Panc1 (cell line): ENCODE results near the gene ANO9. TPM values are rescaled to one million over a fixed set of nuclear protein-coding genes. Genes with fewer than 3 reads are reported as not detected.

Experiments used
- ATAC-seq: fragments of 200-7000 bp; cut with Tn5 transposase; 2 replicates; pipeline ENCODE4 v1.9.1; 2020; ENCODE audit warnings: mild to moderate bottlenecking, moderate library complexity
- BruUV-seq: library from RNA; stranded (reverse); fragments of 400-500 nt; replicated peaks from 2 replicates; lab custom pipeline; 2021; lab: Mats Ljungman, UMichigan
- CTCF ChIA-PET: fragments of 300-600 bp; sonication (Branson Sonifier 250); formaldehyde crosslinking; loops from one replicate; lab custom pipeline; 2022; ENCODE audit warnings: antibody characterized with exemption; lab: Charles Lee
- POLR2A ChIA-PET: fragments of 300-600 bp; sonication (Branson Sonifier 250); formaldehyde crosslinking; loops from one replicate; lab custom pipeline; 2022; ENCODE audit warnings: antibody characterized with exemption; lab: Charles Lee
- DNase-seq: peaks from one replicate; pipeline ENCODE4 v3.0.0-alpha.2; 2010; ENCODE audit warnings: low read depth, low spot score
- H3K27ac ChIP-seq: 2 replicates; pipeline ENCODE4 v1.5.1; 2011; ENCODE audit warnings: mild to moderate bottlenecking, low read length, inconsistent platforms
- H3K27me3 ChIP-seq: fragments of 200-500 bp; sonication (Bioruptor generic); 2 replicates; pipeline ENCODE4 v1.6.0; 2014; ENCODE audit warnings: low read length, inconsistent platforms; ENCODE audit not compliant: control insufficient read depth, insufficient read depth
- H3K36me3 ChIP-seq: fragments of 200-500 bp; sonication (Bioruptor generic); 2 replicates; pipeline ENCODE4 v1.5.1; 2014; ENCODE audit warnings: inconsistent platforms, mild to moderate bottlenecking, low read length, moderate library complexity; ENCODE audit not compliant: control insufficient read depth, insufficient read depth
- H3K4me1 ChIP-seq: 2 replicates; pipeline ENCODE4 v1.5.1; 2011; ENCODE audit warnings: inconsistent platforms, mild to moderate bottlenecking, low read length, moderate library complexity; ENCODE audit not compliant: control insufficient read depth, insufficient read depth
- H3K4me3 ChIP-seq, 2 experiments: 2 replicates each; pipeline ENCODE4 v1.5.1; 2011 to 2012; ENCODE audit warnings: low read depth in 2 of 2, low read length in 2 of 2, mild to moderate bottlenecking in 2 of 2, inconsistent platforms in 1 of 2, moderate library complexity in 1 of 2
- H3K9me3 ChIP-seq: fragments of 200-500 bp; sonication (Bioruptor generic); 2 replicates; pipeline ENCODE4 v1.5.1; 2014; ENCODE audit warnings: low read depth, mild to moderate bottlenecking, inconsistent platforms, low read length, moderate library complexity; ENCODE audit not compliant: control insufficient read depth, insufficient read depth
- POLR2AphosphoS5 ChIP-seq: IDR thresholded peaks from 2 replicates; pipeline ENCODE4 v1.6.1; 2012; ENCODE audit warnings: mild to moderate bottlenecking, low read depth, low read length, moderate library complexity
- SIN3A ChIP-seq: IDR thresholded peaks from 2 replicates; pipeline ENCODE4 v1.6.1; 2012; ENCODE audit warnings: low read depth, mild to moderate bottlenecking, low read length, moderate library complexity, borderline replicate concordance; ENCODE audit not compliant: insufficient read depth
- TCF7L2 ChIP-seq: IDR thresholded peaks from 2 replicates; pipeline ENCODE4 v1.6.1; 2011; ENCODE audit warnings: mild to moderate bottlenecking, low read depth, low read length, inconsistent platforms
- in situ Hi-C: cut with HindIII; loops from 2 replicates; pipeline ENCODE4 v1.10.0; 2016; ENCODE audit warnings: low sequenced_read_pairs, low pct_unique_long_range_greater_than_20kb
- intact Hi-C: fragments of 100-400 bp; cut with micrococcal nuclease; formaldehyde crosslinking; loops from one replicate; pipeline ENCODE4 v1.10.0; 2022; ENCODE audit not compliant: unreplicated experiment
- total RNA-seq: library from RNA; stranded (reverse); gene quantifications from one replicate; pipeline ENCODE4 v1.2.1, GENCODE V29; 2021; ENCODE audit not compliant: unreplicated experiment
- TF ChIP-seq, protein P1 (sequence below), 2 experiments: IDR thresholded peaks; 2 replicates each; pipeline ENCODE4 v1.6.1; 2011 to 2012; ENCODE audit warnings: low read depth in 2 of 2, control low read depth in 1 of 2, low read length in 1 of 2, mild to moderate bottlenecking in 1 of 2, moderate library complexity in 1 of 2; ENCODE audit not compliant: insufficient read depth in 1 of 2
- TF ChIP-seq, protein P2 (sequence below): fragments of 450-650 bp; IDR thresholded peaks from 2 replicates; pipeline ENCODE4 v1.5.1; 2017; ENCODE audit warnings: mild to moderate bottlenecking

The ANO9 gene
- total RNA-seq, 1 experiment from 2014 or later, result 61.4 TPM

DNA sequence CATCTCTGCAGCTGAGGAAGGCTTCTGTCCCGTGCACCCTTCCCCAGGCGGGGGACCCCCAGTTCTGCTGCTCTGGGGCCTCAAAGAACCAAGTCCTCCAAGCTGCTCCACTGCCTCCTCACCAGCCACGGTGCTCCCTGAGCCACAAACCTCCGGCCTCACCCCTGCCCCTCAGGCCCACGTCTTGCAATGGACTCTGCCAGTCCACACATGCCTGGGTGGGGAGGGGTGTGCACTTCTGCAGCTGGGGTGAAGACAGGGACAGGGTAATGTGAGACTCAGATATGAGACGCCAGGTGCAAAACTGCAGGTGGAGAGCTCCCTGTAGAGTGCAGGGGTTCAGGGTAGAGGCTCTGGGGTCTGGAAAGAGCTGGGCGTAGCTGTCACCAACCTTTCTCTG, 5.1 kb upstream of the ANO9 start:
- in situ Hi-C loops (no loop called here), intact Hi-C loops (loop anchor here (5.0 kb wide), 2 partner anchors 40 to 55 kb away; partner anchors contain the start of gene PKP3)
- Histone ChIP-seq H3K9me3 (no peaks in the 10 kb centered on the region), H3K27me3 (no peaks in the 10 kb centered on the region), H3K4me1 (peaks cover 46% of the 10 kb centered on the region), H3K4me3 (no peak overlapping the region), H3K36me3 (no peaks in the 10 kb centered on the region), H3K27ac (no peak overlapping the region)
- no peak for ATAC-seq
- TF ChIP-seq, protein P1, sequence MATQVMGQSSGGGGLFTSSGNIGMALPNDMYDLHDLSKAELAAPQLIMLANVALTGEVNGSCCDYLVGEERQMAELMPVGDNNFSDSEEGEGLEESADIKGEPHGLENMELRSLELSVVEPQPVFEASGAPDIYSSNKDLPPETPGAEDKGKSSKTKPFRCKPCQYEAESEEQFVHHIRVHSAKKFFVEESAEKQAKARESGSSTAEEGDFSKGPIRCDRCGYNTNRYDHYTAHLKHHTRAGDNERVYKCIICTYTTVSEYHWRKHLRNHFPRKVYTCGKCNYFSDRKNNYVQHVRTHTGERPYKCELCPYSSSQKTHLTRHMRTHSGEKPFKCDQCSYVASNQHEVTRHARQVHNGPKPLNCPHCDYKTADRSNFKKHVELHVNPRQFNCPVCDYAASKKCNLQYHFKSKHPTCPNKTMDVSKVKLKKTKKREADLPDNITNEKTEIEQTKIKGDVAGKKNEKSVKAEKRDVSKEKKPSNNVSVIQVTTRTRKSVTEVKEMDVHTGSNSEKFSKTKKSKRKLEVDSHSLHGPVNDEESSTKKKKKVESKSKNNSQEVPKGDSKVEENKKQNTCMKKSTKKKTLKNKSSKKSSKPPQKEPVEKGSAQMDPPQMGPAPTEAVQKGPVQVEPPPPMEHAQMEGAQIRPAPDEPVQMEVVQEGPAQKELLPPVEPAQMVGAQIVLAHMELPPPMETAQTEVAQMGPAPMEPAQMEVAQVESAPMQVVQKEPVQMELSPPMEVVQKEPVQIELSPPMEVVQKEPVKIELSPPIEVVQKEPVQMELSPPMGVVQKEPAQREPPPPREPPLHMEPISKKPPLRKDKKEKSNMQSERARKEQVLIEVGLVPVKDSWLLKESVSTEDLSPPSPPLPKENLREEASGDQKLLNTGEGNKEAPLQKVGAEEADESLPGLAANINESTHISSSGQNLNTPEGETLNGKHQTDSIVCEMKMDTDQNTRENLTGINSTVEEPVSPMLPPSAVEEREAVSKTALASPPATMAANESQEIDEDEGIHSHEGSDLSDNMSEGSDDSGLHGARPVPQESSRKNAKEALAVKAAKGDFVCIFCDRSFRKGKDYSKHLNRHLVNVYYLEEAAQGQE (IDR thresholded peaks at IDR 0.05; ENCODE audit: insufficient read depth in 1 of 2, low read depth in 2 of 2, low read length in 1 of 2), result no peak
- TF ChIP-seq TCF7L2, result no peak
- no peak for TF ChIP-seq SIN3A
- TF ChIP-seq, protein P2, sequence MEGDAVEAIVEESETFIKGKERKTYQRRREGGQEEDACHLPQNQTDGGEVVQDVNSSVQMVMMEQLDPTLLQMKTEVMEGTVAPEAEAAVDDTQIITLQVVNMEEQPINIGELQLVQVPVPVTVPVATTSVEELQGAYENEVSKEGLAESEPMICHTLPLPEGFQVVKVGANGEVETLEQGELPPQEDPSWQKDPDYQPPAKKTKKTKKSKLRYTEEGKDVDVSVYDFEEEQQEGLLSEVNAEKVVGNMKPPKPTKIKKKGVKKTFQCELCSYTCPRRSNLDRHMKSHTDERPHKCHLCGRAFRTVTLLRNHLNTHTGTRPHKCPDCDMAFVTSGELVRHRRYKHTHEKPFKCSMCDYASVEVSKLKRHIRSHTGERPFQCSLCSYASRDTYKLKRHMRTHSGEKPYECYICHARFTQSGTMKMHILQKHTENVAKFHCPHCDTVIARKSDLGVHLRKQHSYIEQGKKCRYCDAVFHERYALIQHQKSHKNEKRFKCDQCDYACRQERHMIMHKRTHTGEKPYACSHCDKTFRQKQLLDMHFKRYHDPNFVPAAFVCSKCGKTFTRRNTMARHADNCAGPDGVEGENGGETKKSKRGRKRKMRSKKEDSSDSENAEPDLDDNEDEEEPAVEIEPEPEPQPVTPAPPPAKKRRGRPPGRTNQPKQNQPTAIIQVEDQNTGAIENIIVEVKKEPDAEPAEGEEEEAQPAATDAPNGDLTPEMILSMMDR, result no peak
- no peak for TF ChIP-seq POLR2AphosphoS5
- CTCF ChIA-PET, result interaction anchor here (0.7 to 2.9 kb wide), 2 partner anchors 36 to 40 kb away, joined by 12 to 29 read pairs; no protein-coding TSS in a partner anchor
- DNase-seq, result no peak
- BruUV-seq, result no TSS peak
- POLR2A ChIA-PET, result interaction anchor here (0.7 kb wide), 1 partner anchor 39 kb away, joined by 11 read pairs; no protein-coding TSS in a partner anchor

DNA sequence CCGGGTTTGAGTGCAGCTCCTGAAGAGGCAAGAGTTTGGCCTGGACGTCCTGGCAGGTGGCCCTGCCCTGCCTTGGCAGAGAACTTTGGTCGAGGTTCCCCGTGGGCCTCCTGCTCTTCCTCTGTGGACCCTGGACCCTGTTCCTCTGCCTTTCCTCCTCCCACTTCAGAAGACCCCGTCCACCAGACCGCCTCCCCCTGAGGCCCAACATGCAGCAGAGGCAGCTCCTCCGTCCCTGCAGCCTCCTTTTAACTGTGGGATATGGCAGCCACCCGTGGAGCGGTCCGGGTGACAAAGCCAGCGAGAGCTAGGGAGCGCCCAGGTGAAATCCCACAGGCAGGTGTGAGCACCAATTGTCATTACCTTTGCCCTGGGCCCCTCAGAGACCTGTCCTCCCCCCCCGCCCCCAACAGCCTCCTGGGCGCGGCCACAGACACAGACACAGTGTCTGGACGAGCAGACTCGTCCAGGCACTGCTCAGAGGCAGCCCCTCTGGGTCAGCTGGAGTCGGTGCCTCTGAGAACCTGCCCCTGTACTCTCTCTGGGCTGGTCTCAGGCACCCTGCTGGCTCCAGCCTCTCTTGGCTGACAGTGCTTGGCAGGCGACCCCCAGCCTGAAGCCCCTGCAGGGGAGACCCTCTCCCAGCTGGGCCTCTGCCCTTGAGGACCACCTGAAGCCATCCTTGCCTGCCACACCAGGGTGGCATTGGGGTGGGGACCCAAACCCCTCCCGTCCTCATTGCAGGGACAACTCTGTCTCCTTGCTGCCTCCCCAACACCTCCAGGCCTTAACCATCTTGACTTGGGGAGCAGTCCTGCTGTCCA, 4.2 kb upstream of the ANO9 start:
- no peak overlapping the region; the same call in 1 of the 2 replicates for H3K27ac ChIP-seq
- CTCF ChIA-PET, result no interaction called here
- TF ChIP-seq, protein P2, result no peak
- no peak for TF ChIP-seq POLR2AphosphoS5
- TF ChIP-seq, protein P1 (IDR thresholded peaks at IDR 0.05; ENCODE audit: insufficient read depth in 1 of 2, low read depth in 2 of 2, low read length in 1 of 2), result no peak
- TF ChIP-seq SIN3A, result no peak
- TF ChIP-seq TCF7L2, result no peak
- no peak for DNase-seq
- no peak overlapping the region for H3K4me3 ChIP-seq
- H3K4me1 ChIP-seq, result peaks cover 42% of the 10 kb centered on the region
- no peak for ATAC-seq
- no peaks in the 10 kb centered on the region for H3K36me3 ChIP-seq
- in situ Hi-C loops, result no loop called here
- POLR2A ChIA-PET, result interaction anchor here (0.5 to 0.7 kb wide), 6 partner anchors 20 to 1860 kb away, joined by 4 to 19 read pairs (median 6); no protein-coding TSS in a partner anchor
- no peaks in the 10 kb centered on the region for H3K9me3 ChIP-seq
- BruUV-seq, result no TSS peak
- intact Hi-C loops, result loop anchor here (5.0 kb wide), 2 partner anchors 39 to 54 kb away; partner anchors contain the start of gene PKP3
- no peaks in the 10 kb centered on the region for H3K27me3 ChIP-seq
